Activated CD4-positive, CD25-positive, alpha-beta regulatory T cell (primary cell): ENCODE measurements around the gene HIVEP2.
A peak's percentile ranks its signal among the peaks of the same experiment; 100 is the strongest.

Experiments used
- DNase-seq, 4 experiments: peaks; one replicate each; lab custom pipeline; 2025; lab: John Stamatoyannopoulos, UW

The HIVEP2 gene

GRCh38 chr6:142821164-142821716, 123.7 kb downstream of the HIVEP2 start:
- DNase-seq: no peak

DNA sequence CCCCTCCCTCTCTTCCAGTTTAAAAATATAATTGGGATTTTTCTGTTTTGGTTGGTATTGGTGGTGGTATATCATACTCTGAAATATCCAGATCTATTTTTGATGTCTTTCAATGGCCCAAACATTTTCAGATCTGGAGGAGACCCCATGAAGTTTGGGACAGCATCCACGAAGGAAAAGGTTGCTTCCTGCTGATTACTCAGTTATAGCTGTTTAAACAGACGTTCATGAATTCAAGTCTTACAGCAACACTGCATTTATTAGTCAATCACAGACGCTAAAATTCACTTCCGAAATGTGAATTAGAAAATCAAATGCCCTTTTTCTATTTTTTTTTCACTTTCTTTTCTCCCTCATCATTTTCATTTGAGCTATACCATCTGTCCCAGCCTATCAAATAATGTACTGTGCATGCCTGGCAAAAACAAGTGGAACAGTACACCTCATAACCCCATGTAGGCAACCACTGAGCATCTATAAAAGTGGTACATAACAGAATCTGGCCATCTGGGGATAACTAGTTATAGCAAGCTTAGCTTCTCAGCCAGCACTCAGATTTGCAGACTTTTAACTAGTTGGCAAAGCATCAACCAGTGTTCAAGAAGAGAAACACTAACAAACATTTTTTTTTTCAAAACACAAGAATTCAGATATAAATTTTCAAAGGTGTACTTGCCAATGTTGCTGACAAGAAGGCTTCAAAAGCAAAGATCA, 124.5 kb downstream of the HIVEP2 start:
- DNase-seq: no peak

DNA sequence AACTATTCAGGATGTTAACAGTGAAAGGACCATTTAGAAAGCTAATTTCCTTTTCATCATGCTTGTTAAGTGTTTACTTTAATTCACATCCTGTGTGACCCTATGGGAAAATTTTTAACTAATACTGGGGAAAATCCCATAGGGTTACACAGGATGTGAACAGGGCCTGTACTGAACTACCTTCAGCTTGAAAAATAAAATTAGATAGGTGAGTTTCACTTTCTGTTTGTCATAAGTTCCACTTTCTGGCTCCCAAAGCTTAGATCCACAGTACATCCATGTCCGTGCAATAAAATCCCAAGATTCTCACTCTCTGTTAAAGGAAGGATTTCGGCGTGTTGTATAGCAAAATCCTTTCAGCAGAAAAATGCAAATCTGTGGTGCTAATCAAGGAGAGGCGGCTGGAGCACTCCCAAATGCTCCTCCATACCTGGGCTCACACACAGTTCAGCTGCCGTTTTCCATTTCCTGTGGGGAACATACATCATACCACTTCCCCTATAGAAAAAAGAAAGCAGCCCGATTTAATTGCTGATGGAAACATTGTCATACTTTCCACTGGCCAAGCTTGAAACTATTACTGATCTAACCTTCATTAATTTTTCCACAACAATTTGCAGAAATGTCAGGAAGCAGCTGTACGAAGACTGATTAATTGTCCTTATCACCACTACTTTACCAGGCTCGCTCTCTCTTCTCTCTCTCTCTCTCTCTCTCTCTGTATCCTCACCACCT, 125.2 kb downstream of the HIVEP2 start:
- DNase-seq: peak in 1 of 4 experiments; percentile 18

GRCh38 chr6:142816486-142816885, 128.5 kb downstream of the HIVEP2 start:
- no peak for DNase-seq

DNA sequence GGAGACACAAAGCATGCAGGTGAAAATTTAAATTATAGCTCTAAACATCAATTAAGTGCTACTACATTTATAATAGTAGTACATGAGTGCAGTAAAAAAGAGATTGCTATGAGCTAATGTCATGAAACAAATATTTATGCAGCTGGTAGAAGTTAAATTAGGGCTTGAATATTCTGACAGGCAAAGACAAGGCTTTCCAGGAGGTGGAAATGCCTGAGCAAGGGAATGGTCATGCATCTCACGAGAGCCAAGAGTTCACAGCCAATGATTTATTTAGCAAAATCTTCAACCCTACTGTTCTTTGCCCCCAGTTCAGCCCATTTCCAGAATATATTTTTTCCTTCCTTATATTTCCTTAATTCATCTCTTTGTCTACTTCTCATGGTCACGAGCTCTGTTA, 128.9 kb downstream of the HIVEP2 start:
- DNase-seq: no peak

DNA sequence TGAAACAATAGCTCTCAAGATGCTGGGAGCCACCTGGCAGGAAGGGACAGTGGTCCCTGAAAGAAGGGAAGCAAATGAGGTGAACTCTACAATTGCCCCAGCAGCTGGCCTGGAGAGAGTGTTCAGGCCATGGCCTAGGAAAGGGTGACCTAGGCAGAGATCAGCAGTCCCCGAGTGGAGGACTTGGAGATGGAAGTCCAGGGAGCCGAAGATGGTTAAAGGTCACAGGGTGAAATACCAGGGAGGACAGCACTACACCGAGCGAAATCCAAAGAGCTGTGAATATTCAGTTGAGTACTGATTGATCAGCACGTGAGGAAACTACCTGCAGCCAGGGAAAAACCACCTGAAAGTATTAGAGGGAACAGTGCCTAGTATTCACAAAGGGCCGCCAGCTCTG, 133.1 kb downstream of the HIVEP2 start:
- no peak for DNase-seq

- DNase-seq: no peak
These were observed 133.9 kb downstream of the HIVEP2 start for GRCh38 chr6:142810952-142811514.

- no peak for DNase-seq
These were observed 135.0 kb downstream of the HIVEP2 start for GRCh38 chr6:142809947-142810346.

DNA sequence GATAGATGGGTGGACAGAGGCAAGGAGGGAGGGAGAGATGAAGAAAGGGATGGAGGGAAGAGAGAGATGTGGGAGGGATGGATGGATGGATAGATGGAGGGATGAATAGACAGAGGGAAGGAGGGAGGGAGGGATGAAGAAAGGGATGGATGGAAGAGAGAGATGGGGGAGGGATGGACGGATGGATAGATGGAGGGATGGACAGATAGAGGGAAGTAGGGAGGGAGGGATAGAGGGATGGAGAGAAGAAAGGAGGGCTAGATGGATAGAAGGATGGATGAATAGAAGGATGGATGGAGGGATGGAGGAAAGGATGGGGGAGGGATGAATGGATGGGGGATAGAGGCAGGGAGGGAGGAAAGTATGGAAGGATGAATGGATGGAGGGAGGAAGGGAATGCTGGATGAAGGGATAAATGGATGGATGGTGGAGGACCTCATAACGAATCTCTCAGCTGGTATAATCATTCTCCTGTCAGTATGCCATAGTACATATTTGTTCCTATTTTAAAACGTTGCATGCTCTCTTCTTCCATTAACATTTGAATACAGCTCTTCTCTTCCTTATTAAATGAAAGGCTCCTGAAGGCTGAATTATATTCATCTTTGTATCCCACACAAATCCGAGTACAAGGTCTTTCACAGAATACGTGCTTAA, 136.4 kb downstream of the HIVEP2 start:
- no peak for DNase-seq

GRCh38 chr6:142805042-142805441, 139.9 kb downstream of the HIVEP2 start:
- DNase-seq: no peak

DNA sequence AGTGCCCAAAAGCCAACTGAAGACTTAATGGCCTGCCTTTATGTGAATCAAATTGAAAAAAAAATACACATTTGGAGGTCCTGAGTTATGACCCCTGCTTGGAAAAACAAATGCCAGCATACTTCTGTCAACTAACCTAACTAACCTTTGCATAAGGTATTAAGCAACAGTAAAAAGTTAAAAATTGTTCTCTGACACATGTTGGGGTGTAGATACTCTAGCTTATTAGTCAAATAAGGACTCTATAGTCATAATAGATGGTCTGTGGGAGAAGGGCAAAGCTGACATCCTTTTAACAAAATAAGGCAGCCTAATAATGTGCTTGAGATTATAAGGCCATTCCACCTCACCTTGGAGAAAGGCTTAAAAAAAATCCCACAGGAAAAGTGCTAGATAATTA, 140.5 kb downstream of the HIVEP2 start:
- DNase-seq: no peak

DNA sequence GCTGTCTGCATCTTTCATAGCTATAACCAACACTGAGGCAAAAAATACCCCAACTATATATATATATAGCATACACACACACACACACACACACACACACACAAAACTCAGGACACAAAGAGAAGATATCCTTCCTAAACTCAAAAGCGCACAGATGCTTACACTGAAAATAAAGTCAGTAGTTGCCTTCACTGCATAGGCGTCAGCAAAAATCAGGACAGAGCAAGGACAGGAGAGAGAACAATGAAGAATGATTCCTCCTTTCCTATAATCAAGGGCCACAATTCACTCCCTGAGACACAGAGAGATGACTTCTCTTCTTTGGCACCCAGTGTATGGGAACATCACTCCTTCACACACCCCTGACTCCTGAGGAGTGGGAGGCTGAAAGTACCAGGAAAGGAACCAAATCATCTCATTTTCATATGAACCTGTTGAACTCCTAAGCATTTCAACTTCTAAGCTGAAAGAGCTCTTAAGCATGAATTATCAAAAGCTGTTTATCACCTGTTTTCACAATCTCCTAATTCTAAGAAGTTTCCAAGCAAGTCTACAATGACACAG, 141.4 kb downstream of the HIVEP2 start:
- no peak for DNase-seq

DNA sequence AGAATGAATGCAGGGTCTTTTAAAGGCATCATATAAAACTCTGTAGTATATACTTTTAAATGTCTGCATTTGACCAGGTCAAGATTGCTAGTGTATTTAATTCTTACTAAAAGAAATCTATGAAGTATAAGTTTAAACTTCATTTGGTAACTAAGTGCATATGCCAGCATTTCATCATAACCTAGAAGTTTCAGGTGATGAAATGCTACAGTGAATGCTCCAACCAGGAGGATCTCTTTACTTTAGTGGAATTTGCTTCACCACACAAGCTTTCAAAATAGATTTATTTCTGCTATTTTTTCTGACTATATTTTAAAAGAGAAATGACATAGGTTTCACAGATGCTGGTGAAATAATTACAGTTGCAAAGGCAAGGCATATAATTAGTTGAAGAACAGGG, 141.9 kb downstream of the HIVEP2 start:
- no peak for DNase-seq

GRCh38 chr6:142802124-142802523, 142.9 kb downstream of the HIVEP2 start:
- DNase-seq: no peak

GRCh38 chr6:142800240-142800639, 144.7 kb downstream of the HIVEP2 start:
- no peak for DNase-seq

DNA sequence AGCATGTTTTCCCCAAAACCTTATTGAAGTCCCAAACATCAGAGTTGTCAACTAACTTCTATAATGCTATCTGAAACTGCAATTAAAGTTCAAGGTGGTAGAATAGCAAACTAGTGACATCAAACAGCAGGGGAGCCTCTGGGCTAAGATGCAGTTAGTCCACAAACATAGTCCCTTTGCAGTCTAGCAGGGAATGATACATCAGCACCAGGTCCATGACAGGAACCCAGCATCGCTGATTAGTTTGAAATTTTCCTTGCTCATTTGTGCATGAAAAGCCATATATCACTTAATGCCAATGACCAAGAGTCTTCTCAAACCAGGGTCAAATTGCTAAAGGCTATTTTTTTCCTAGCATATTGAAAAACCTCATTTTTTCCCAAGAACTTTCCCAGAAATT, 145.3 kb downstream of the HIVEP2 start:
- no peak for DNase-seq

DNA sequence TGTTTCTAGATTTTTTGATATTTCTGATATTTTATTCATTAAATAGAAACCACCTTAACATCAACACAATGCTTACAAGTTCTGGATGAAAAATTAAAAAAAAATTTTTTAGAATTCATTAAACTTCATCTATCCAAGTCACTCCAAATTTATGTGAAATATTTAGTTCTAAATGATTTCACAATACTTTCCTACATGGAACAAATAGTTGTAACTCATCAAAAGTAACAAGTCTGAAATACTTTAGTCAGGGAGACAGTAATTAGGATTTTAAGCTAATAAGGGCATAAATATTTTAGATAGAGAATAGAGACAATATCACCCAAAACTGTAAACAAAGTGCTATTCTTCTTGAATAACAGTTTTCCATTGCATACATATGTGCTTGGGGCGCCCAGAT, 147.8 kb downstream of the HIVEP2 start:
- DNase-seq: no peak

GRCh38 chr6:142796571-142796970, 148.4 kb downstream of the HIVEP2 start:
- no peak for DNase-seq

GRCh38 chr6:142796024-142796423, 149.0 kb downstream of the HIVEP2 start:
- no peak for DNase-seq

- DNase-seq: no peak
These were observed 150.6 kb downstream of the HIVEP2 start for GRCh38 chr6:142794424-142794823.

DNA sequence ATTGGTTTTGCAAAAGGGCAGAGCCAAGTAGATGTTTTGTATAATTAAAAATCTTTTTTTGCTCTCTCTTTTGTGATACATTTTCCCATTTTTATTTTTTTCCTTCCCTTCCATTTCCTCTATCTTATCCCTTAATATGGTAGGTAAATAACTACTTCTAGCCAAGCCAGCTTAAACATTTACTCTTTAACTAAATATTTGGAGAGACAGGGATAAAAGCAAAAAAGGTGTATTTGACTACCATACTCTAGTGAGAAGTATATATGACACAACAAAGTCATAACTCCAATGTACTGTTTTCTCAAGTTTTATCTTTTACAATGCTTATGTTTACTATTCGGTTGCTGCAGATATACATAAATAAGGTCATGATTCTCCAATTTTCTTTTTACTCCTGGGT, 154.7 kb downstream of the HIVEP2 start:
- DNase-seq: no peak

- no peak for DNase-seq
These were observed 157.6 kb downstream of the HIVEP2 start for GRCh38 chr6:142787422-142787821.
